Prostate gland (tissue), 2 donors: ENCODE measurements around the gene CLRN1. TPM values are rescaled to one million over a fixed set of nuclear protein-coding genes. Genes with fewer than 3 reads are reported as not detected.
A peak's percentile ranks its signal among the peaks of the same experiment; 100 is the strongest.

Experiments used
- DNase-seq: peaks from one replicate; pipeline ENCODE4 v3.0.0-alpha.2; 2019; ENCODE audit warnings: low spot score
- H3K27ac ChIP-seq, 2 donors: fragments of 200-600 bp; sonication (generic); 2 replicates each; pipeline ENCODE4 v1.5.1; 2017 to 2019
- H3K27me3 ChIP-seq: fragments of 200-600 bp; sonication (generic); replicated peaks from 2 replicates; pipeline ENCODE4 v1.5.1; 2019; ENCODE audit not compliant: insufficient read depth
- H3K36me3 ChIP-seq, 2 donors: fragments of 200-600 bp; sonication (generic); 1 replicate in 1 of 2; 2 replicates in 1 of 2; pipeline versions ENCODE4 v1.5.1 to v1.8.1; 2017 to 2019
- H3K4me1 ChIP-seq: fragments of 200-600 bp; sonication (generic); replicated peaks from 2 replicates; pipeline ENCODE4 v1.5.1; 2019
- H3K4me3 ChIP-seq, 2 donors: fragments of 200-600 bp; sonication (generic); 2 replicates each; pipeline ENCODE4 v1.5.1; 2017 to 2019
- H3K9me3 ChIP-seq: fragments of 200-600 bp; sonication (generic); 2 replicates; pipeline ENCODE4 v1.5.1; 2017
- CTCF ChIP-seq, 4 experiments: fragments of 200-600 bp in 2 of 4; fragments of 450-650 bp in 2 of 4; sonication (generic) in 2 of 4; IDR thresholded peaks; 1 replicate in 3 of 4; 2 replicates in 1 of 4; pipeline ENCODE4 v1.5.1; 2016 to 2019; ENCODE audit warnings: antibody characterized with exemption in 4 of 4, mild to moderate bottlenecking in 2 of 4, moderate library complexity in 2 of 4
- POLR2A ChIP-seq: fragments of 450-650 bp; IDR thresholded peaks from one replicate; pipeline ENCODE4 v1.6.1; 2016; ENCODE audit warnings: antibody characterized with exemption, mild to moderate bottlenecking
- POLR2AphosphoS5 ChIP-seq: sonication (generic); formaldehyde crosslinking; IDR thresholded peaks from one replicate; pipeline ENCODE4 v1.6.1; 2017; ENCODE audit warnings: antibody characterized with exemption
- WGBS: methylation state at CpG from one replicate; pipeline ENCODE4 v1.1.5; 2018; 5-methylcytosine and 5-hydroxymethylcytosine counted together
- intact Hi-C: fragments of 100-400 bp; cut with DNase I; formaldehyde crosslinking; loops from one replicate; pipeline ENCODE4 v1.14.2; 2022
- total RNA-seq, 2 donors: library from RNA; depleted of rRNA; stranded (reverse); fragments of >200 nt; gene quantifications; one replicate each; pipeline ENCODE4 v1.1.0, GENCODE V29; 2016

Gene CLRN1
- total RNA-seq, 2 donors from 2014 or later, result 0.23 TPM; not detected in 1

- H3K9me3 ChIP-seq, result no peaks in the 10 kb centered on the region
- no peak for TF ChIP-seq CTCF (IDR thresholded peaks at IDR 0.05)
- no peak for TF ChIP-seq POLR2AphosphoS5
- TF ChIP-seq POLR2A, result no peak
- DNase-seq, result no peak
- intact Hi-C loops, result no loop called here
- H3K4me1 ChIP-seq, result no peaks in the 10 kb centered on the region
- WGBS, result 60% methylated on average over 3 of the region's 3 CpGs
- H3K27me3 ChIP-seq, result no peaks in the 10 kb centered on the region
- no peak overlapping the region for H3K4me3 ChIP-seq
- H3K36me3 ChIP-seq, result no peaks in the 10 kb centered on the region
- H3K27ac ChIP-seq, result no peak overlapping the region
Measured at GRCh38 chr3:150930839-150931238, 41.7 kb downstream of the CLRN1 start.

DNA sequence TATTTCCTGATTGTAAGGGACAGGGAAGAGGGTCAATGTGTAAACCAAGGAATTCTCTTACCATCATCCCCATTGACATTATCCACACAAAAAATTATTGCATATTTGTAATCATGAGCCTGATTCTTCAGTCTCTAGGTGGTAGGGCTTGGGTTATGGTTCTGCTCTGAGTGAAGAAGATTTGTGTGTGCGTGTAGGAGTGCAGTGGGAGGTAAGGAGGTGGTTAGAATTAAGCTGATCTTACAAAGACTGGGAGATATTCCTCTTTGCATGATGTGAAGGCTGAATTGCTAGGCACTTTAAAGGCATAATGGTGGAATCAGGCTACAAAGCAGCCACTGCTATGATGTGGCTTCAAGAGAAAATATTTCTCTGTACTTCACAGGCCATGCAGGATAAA lies 44.3 kb downstream of the CLRN1 start:
- no peak overlapping the region for H3K4me3 ChIP-seq
- no peaks in the 10 kb centered on the region for H3K9me3 ChIP-seq
- 89% methylated on average over 1 of the region's 1 CpG for WGBS
- H3K4me1 ChIP-seq, result no peaks in the 10 kb centered on the region
- intact Hi-C loops, result no loop called here
- TF ChIP-seq POLR2A (no peak), POLR2AphosphoS5 (no peak), CTCF (IDR thresholded peaks at IDR 0.05) (no peak)
- no peak for DNase-seq
- no peaks in the 10 kb centered on the region for H3K36me3 ChIP-seq
- no peak overlapping the region for H3K27ac ChIP-seq
- H3K27me3 ChIP-seq, result no peaks in the 10 kb centered on the region

GRCh38 chr3:150926328-150926727 lies 46.2 kb downstream of the CLRN1 start:
- intact Hi-C loops, result no loop called here

GRCh38 chr3:150925751-150926201 lies 46.8 kb downstream of the CLRN1 start:
- TF ChIP-seq POLR2A, result no peak
- TF ChIP-seq CTCF (IDR thresholded peaks at IDR 0.05), result peak in 3 of 4 experiments; percentile 32 to 62 (median 46)
- no peak for TF ChIP-seq POLR2AphosphoS5
- WGBS, result 13% methylated on average over 12 of the region's 14 CpGs
- Histone ChIP-seq H3K36me3 (no peaks in the 10 kb centered on the region), H3K27ac (no peak overlapping the region), H3K4me1 (no peaks in the 10 kb centered on the region), H3K27me3 (no peaks in the 10 kb centered on the region), H3K9me3 (no peaks in the 10 kb centered on the region), H3K4me3 (no peak overlapping the region)
- DNase-seq, result peak; percentile 13
- intact Hi-C loops, result no loop called here

More at GRCh38 chr3:150926328-150926727, 46.2 kb downstream of the CLRN1 start:
- Histone ChIP-seq H3K9me3 (no peaks in the 10 kb centered on the region), H3K27ac (no peak overlapping the region), H3K36me3 (no peaks in the 10 kb centered on the region), H3K27me3 (no peaks in the 10 kb centered on the region), H3K4me1 (no peaks in the 10 kb centered on the region), H3K4me3 (no peak overlapping the region)
- no peak for DNase-seq
- no peak for TF ChIP-seq POLR2A
- 79% methylated on average over 7 of the region's 7 CpGs for WGBS

- no peaks in the 10 kb centered on the region for H3K4me1 ChIP-seq
- no peaks in the 10 kb centered on the region for H3K36me3 ChIP-seq
- 68% methylated on average over 10 of the region's 10 CpGs for WGBS
- no peak overlapping the region for H3K4me3 ChIP-seq
- H3K27me3 ChIP-seq, result no peaks in the 10 kb centered on the region
- no peak for DNase-seq
- H3K27ac ChIP-seq, result no peak overlapping the region
- intact Hi-C loops, result no loop called here
- H3K9me3 ChIP-seq, result no peaks in the 10 kb centered on the region
- no peak for TF ChIP-seq CTCF (IDR thresholded peaks at IDR 0.05)
- no peak for TF ChIP-seq POLR2AphosphoS5
- TF ChIP-seq POLR2A, result no peak
Measured at GRCh38 chr3:150922611-150923010, 49.9 kb downstream of the CLRN1 start.
